Ammon's horn (tissue), 1 donor: ENCODE data around the gene ZNF93.
A peak's percentile ranks its signal among the peaks of the same experiment; 100 is the strongest.
"Not testable (repeated sequence)": the region's sequence is repeated elsewhere in the genome, so short reads cannot be mapped to it uniquely, and the experiment has no call there.

Experiments
- DNase-seq: peaks from one replicate; pipeline ENCODE4 v3.0.0-alpha.2; 2016; ENCODE audit warnings: low spot score

Gene ZNF93

DNA sequence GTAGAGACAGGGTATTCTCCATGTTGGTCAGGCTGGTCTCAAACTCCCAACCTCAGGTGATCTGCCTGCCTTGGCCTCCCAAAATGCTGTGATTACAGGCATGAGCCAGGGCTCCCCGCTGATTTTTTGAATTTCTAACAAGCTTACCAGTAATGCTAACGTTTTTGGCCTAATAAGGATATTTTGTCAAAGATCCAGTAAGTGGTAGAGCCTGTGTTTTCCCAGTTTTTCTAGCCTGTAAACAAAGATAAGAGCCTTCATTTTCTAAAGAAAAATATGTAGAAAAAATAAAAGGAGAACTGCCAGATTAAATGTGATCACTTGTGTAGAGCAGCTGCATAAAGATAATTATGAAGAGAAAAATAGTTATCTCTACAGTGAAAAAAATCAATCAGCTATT lies 37.7 kb downstream of the ZNF93 start:
- no peak for DNase-seq

DNA sequence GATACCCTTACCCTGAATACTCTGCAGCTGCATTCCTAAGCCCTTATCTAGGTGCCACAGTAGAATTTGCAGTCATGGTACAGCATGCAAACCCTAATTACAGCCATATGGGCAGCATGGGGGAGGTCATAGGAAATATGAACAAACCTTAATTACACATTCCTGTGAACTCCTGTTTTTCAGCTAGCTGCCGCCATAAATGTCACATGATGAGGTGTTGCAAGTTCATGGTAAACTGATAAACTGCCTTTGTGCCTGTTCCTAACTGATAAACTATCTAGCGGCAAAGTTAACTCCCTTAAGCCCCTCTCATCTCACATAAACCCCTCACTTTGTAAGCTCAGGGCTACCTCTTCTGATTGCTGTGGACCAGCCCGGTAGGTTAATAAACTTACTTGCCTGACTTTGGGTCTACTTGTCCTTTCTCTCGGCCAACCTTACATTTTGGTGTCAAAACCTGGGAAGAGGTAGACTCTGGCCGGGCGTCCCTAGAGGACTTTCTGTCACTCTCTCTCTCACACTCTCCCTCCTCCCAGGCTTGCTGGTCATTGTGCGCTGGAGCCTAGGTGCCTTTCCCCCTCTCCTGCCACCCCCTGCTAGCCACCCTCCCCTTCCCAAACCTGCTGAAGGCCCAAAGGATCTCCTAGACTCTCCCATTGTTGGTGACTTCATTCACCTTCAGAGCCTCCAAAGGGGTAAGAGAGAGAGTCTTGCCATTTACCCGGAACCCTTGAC lies 43.3 kb downstream of the ZNF93 start:
- no peak for DNase-seq

DNA sequence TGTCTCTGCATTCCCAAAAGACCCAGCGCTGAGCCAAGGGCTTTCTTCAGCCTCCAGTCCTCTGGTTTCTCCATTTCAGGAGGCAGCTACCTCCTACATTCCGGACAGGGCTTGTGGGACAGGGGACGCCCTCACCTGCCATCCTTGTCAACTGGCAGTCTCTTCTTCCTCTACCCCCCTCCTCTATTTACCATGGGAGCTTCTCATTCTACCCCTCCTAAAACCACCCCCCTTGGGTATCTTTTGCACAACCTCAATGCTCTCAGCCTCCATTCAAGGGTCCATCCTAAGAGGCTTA lies 43.8 kb downstream of the ZNF93 start:
- DNase-seq: no peak

DNA sequence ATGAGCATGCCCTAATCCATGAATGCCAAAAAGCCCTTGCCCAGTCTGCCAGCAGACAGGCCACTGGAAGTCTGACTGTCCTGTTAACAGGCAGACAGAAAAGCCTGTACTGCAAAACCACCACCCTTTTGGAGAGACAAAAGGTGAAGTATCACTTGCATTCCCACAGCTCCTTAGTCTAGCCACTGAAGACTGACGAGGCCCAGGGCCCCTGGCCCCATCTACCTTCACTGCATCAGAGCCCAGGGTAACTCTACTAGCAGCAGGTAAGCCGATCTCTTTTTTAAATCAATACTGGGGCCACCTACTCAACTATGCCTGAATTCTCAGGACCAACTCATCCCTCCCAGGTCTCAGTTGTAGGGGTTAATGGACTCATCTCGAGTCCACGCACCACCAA lies 45.5 kb downstream of the ZNF93 start:
- no peak for DNase-seq

DNA sequence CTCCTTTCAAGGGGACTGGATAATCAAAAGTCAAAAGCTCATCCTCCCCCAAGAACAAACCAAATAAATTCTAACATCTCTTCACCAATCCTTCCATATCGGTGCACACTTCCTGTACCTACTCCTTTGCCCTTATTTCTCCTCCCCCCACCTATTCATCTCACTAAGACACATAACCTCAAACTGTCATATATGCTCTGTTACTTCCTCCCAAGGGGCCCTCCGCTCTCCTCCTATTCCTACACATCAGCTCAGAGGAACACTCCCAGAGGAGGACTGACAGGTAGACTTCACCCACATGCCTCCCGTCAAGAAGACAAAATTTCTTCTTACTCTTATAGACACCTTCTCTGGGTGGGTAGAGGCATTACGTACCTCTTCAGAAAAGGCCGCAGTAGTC lies 48.1 kb downstream of the ZNF93 start:
- no peak for DNase-seq

DNA sequence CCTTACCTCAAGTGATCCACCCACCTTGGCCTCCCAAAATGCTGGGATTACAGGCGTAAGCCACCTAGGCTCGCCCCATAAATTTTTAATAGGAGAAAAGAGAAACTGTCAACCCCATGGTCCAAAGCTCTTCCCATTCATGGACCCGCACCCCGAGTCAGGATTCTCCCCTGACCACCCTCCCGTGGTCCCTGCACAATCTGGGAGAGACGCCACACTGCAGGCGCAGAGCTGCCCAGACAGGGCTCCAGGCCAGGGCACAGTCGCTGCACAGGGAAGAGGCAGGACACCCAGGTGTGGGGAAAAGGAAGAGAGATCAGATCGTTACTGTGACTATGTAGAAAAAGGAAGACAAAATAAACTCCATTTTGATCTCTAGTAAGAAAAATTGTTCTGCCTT lies 54.5 kb downstream of the ZNF93 start:
- no peak for DNase-seq

DNA sequence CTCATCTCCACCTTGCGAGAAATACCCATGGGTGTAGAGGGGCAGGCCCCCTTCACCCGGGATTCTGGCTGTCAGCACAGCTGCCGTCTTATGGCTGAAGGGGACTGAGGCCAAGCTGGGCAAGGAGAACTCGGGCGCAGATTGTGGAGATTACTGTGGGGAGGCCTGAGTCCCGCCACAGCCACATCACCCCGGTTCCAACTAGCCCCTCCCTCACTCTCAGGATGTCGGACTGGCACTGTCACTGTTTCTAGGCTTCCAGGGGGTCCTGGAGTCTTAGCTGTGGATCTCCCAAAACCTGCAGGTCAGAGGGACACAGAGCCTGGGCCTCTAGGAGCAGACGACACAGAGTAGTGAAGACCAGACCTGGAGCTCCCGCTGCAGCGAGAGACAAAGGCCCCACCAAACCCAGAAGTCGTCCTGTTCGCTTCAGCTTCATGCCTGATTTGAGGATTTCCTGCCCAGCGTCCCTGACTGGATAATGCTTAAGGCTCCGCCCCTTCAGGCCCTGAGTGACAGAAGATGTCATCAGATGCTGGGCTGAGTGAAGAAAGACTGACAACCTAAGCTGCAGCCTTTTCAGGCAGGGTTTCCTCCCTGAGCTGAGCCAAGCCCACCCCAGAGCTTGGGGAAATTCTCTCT lies 55.8 kb downstream of the ZNF93 start:
- DNase-seq: peak; percentile 12

DNA sequence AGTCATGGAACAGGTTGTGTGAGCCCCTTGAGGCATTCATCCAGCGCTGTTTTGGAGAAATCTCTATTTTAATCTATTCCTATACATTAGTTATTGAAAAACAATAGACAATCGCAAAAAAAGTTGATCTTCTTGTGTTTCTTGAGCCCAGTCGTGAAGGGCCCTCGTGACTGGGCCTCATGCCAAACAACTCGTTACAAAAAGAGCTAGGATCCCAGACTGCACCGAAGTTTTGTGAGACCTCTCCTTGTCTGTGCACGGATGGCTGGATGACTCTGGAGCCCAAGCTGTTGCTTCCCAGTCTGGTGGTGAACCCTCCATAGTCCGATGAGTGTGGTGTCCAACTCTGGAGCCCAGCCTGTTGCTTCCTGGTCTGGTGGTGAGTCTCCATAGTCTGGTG lies 57.0 kb downstream of the ZNF93 start:
- not testable (repeated sequence) for DNase-seq

DNA sequence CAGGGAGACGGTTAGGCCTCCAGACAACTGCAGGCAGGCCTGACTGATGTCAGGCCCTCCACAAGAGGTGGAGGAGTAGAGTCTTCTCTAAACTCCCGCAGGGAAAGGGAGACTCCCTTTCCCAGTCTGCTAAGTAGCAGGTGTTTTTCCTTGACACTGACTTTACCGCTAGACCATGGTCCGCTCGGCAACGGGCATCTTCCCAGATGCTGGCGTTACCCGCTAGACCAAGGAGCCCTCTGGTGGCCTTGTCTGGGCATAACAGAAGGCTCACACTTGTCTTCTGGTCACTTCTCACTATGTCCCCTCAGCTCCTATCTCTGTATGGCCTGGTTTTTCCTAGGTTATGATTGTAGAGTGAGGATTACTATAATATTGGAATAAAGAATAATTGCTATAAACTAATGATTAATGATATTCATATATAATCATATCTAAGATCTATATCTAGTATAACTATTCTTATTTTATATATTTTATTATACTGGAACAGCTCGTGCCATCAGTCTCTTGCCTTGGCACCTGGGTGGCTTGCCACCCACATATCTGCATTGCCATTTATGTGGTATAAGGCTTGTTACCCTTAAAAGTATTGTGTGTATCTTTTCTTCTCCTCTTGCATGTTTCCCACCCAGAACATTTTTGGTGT lies 58.5 kb downstream of the ZNF93 start:
- peak; percentile 75 for DNase-seq

DNA sequence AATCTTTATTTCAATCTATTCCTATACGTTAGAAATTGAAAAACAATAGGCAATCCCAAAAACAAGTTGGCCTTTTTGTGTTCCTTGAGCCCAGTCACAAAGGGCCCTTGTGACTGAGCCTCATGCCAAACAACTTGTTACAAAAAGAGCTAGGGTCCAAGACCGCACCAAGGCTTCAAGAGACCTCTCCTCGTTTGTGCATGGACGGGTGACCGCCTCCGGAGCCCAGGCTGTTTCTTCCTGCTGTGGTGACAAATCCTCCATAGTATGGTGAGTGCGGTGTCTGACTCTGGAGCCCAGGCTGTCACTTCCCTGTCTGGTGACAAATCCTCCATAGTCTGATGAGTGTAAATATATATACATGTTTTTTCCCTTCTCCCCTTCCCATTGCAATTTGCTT lies 63.7 kb downstream of the ZNF93 start:
- no peak for DNase-seq

DNA sequence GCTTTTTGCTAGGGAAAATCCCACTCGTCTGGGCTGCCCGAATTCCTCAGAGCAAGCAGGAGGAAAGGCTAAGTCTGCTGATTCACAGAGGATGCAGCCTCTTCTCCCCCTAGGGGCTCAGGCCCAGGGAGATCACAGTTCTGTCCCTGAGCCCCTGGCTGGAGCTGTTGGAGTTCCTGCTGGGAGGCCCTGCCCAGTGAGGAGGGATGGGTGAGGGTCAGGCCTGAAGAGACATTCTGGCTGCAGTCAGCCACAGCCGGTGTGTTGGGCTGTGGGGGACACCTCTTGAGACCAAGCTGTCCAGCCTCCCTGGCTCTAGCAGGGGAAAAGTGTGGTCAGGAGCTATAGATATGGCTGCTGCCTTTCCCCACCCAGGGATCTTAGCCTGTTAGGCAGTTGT lies 65.4 kb downstream of the ZNF93 start:
- not testable (repeated sequence) for DNase-seq

DNA sequence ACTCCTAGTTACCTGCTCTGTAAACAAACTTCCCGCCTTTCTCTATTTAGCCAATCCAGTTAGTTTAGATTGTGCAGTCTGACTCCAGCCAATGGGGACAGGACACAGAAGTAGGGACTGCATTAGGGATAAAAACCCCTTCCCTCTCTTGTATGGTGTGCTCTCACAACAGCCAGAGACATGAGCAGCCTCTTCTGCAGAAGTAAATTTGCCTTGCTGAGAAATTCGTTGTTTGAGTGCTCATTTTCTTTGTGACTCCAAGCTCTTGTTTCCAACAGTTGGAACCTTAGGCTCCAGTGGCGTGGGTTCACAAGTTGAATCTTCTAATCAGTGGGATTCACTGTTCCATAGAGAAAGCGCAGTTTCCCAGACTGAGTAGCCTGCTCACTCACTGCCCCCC lies 66.1 kb downstream of the ZNF93 start:
- DNase-seq: no peak
